ENCODE measurements around the gene POLR2H.

Gene POLR2H

DNA sequence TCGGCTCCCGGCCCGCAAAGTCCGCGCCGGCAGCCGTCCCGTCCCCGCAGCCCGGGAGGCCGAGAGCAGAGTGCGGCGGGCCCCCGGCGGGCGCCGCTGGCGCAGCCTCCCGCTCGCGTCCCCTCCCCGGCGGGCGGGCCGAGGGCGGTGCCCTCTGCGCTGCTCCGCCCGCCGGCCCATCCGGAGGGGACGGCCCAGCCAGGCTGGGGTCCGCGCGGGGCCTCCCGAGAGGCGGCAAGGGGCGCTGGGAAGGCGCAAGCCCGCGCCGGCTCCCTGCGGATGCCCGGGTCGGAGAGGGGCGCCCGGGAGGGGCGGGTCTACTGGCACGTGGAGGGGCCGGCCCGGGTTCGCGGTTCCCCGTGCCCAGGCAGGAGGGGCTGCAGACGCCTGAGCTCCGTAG, at the start of gene POLR2H, which contains the start of gene CLCN2:
POLR2H (plus strand) TSS at position 179 of the 400 bp plus-strand sequence. CDS start 1,783 bp downstream, outside the sequence.
CLCN2 (minus strand) TSS at position 74 of the 400 bp plus-strand sequence. CDS start 126 bp downstream, outside the sequence.
- peak; percentile 33 for DNase-seq

DNA sequence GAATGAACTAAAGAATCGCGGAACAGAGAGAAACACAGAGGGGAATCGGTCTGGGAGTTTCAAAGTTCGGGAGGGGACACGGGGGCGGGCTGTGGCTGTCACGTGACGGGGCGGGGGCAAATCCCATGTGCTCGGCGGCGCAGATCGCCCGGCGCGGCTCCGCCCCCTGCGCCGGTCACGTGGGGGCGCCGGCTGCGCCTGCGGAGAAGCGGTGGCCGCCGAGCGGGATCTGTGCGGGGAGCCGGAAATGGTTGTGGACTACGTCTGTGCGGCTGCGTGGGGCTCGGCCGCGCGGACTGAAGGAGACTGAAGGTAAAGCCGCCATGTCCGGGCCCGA, 47.2 kb upstream of the POLR2H start, which contains the start of gene EIF4G1:
EIF4G1 (plus strand) TSS at position 244 of the 337 bp plus-strand sequence. CDS start 1,191 bp downstream, outside the sequence.
- DNase-seq, result peak; percentile 87

DNA sequence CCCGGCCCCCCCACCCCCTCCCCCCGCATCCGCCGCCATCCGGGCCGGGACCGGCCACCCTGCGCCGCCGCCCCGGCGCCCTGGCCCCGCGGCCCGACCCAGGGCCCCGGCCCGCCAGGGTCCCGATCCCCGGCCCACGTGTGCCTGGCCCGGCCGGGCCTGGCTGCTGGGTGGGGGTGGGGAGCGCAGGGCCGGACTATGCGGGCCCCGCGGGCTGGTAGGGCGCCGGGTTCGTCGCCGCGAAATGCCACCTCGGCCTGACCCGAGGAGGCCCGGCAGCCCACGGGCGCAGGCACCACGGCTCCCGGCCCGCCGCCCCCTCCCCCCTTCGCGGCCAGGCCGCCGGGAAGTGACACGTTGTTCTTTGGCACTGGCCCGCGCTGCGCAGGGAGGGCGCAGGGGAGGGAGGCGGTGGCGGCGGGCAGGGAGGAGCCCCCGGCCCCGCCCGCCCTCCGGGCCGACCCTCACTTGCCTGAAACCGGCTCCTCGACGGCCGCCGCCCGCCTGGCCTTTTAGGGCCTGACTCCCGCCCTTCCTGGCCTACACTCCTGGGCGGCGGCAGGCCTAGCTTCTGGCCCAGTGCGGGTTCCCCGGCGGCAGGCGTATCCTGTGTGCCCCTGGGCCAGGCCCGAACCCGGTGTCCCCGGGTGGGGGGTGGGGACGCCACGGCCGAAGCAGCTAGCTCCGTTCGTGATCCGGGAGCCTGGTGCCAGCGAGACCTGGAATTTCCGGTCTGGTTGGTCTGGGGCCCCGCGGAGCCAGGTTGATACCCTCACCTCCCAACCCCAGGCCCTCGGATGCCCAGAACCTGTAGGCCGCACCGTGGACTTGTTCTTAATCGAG, 46.6 kb upstream of the POLR2H start:
- DNase-seq, result peak; percentile 33

DNA sequence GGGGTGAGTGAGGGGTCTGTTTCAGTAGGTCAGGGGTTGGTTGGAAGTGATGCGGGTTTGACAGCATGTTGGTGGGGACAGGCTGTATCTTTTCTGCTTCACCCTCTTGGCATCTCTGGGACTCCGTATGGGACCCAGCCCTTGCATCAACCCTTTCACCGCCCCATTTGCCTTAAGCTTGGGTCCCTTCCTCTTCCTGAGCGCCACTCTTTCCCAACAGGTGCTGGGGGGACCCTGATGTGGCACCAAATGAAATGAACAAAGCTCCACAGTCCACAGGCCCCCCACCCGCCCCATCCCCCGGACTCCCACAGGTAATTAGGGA, 46.0 kb upstream of the POLR2H start:
- no peak for DNase-seq

DNA sequence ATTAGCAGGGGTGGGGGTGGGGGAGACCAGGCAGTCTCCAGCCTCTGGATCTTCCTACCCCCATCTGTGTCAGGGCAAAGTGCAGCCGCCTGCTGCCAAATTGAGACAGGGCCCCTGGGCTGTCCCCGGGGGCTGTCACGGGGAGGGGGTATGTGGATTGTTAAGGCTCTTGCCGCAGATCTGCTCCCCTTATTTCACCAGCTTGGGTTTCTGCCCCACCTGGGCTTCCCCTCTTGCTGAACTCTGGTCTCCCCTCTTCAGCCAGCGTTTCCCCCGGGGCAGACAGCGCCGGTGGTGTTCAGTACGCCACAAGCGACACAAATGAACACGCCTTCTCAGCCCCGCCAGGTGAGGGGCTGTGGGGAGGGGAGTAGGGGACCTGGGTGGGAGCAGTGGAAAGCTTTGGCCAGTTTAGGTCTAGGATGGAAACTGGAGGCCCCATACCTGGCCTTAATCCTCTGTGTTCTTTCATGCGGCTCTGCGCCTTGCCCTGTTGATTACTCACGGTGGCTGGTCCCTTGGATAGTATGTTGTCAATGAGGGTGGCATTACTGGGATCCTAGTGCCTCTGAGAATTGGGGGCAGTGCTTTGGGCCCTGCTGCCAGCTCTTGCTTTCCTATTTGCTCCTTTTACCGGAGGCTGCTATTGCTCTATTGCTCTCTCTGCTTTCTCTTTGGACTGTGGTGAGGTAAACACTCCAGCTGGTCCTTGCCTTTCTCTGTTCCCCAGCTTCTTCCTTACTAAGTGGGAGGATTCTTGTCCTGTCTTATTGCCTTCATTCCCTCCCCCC, 45.4 kb upstream of the POLR2H start:
- no peak for DNase-seq

DNA sequence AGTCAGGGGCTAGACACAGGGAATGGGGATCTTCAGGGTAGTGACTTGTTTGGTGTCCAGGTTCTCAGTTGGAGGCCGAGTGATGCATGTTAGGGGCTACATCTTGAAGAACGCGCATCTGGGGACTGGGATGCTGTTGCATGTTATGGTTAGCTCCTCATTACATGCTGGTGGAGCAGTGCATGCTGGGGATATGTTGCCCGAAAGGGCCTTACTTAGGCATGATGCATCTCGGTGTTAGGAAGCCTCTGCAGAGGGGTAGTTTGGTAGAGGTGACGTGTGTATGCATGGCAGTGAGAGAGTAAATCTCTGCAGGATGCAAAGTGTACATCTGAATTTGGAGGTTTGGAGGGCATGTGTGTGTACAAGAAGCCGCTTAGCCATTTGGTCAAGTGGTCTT, 44.7 kb upstream of the POLR2H start:
- DNase-seq, result no peak

DNA sequence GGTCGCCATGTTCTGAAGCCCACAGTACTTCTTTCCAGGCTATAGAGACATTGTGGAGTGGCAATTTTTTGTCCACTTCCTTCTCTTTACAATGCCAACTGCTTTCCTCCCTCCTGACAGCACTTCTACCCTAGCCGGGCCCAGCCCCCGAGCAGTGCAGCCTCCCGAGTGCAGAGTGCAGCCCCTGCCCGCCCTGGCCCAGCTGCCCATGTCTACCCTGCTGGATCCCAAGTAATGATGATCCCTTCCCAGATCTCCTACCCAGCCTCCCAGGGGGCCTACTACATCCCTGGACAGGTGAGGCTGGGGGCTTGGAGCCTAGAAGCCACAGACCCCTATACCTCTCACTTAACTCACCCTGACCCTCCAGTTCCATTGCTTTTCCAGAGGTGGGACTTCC, 44.3 kb upstream of the POLR2H start:
- no peak for DNase-seq

DNA sequence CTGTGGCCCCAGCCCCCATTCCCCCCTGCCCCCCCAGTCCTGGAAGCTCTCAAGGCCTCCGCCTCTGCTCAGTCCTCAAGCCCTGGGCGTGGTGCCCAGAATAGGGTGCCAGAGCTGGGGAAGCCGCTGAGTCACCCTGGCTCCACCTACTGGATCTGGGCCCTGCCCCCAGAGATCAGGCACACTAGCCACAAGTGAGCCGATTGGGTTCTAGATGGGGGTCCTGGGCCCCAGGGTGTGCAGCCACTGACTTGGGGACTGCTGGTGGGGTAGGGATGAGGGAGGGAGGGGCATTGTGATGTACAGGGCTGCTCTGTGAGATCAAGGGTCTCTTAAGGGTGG, 41.4 kb upstream of the POLR2H start:
- no peak for DNase-seq

DNA sequence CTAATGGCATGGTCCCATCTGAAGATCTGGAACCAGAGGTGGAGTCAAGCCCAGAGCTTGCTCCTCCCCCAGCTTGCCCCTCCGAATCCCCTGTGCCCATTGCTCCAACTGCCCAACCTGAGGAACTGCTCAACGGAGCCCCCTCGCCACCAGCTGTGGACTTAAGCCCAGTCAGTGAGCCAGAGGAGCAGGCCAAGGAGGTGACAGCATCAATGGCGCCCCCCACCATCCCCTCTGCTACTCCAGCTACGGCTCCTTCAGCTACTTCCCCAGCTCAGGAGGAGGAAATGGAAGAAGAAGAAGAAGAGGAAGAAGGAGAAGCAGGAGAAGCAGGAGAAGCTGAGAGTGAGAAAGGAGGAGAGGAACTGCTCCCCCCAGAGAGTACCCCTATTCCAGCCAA, 39.8 kb upstream of the POLR2H start:
- no peak for DNase-seq

DNA sequence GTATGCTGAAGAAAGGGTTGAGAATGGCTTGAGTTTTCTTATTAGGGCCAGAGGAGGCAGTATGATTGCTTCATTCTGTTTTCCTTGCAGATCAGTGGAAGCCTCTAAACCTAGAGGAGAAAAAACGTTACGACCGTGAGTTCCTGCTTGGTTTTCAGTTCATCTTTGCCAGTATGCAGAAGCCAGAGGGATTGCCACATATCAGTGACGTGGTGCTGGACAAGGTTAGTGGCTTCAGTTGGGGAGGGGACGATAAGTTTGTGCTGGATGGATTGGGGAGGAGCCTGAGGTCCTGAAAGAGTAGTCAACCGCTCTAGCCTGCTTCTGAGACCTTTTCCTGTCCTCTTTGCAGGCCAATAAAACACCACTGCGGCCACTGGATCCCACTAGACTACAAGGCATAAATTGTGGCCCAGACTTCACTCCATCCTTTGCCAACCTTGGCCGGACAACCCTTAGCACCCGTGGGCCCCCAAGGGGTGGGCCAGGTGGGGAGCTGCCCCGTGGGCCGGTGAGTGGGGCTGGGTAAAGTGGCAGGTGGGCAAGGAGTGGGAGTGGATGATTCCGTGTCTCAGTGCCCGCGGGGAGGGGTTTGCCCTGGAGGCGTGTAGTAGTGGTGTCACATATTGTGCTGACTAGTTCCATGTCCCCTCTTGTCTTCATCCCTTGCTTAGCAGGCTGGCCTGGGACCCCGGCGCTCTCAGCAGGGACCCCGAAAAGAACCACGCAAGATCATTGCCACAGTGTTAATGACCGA, 38.6 kb upstream of the POLR2H start:
- no peak for DNase-seq

DNA sequence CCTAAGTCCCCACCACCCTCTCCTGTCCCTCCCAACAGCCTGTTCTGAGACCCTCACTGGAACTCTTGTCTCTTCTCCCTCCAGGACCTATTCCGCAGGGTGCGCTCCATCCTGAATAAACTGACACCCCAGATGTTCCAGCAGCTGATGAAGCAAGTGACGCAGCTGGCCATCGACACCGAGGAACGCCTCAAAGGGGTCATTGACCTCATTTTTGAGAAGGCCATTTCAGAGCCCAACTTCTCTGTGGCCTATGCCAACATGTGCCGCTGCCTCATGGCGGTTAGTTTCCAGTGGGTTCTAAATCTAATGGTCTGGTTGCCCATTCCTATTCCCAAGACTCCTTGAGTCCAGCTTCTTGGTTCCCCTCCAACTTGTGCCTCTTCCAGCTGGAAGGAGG, 37.8 kb upstream of the POLR2H start:
- DNase-seq, result no peak

DNA sequence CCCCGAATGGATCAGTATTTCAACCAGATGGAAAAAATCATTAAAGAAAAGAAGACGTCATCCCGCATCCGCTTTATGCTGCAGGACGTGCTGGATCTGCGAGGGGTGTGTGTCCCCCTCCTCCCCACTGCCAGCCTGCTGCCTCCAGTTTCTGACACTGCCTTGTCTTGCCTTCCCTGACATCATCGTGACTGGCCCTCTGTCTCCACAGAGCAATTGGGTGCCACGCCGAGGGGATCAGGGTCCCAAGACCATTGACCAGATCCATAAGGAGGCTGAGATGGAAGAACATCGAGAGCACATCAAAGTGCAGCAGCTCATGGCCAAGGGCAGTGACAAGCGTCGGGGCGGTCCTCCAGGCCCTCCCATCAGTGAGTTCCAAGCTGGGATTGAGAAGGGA, 36.2 kb upstream of the POLR2H start:
- DNase-seq, result no peak

DNA sequence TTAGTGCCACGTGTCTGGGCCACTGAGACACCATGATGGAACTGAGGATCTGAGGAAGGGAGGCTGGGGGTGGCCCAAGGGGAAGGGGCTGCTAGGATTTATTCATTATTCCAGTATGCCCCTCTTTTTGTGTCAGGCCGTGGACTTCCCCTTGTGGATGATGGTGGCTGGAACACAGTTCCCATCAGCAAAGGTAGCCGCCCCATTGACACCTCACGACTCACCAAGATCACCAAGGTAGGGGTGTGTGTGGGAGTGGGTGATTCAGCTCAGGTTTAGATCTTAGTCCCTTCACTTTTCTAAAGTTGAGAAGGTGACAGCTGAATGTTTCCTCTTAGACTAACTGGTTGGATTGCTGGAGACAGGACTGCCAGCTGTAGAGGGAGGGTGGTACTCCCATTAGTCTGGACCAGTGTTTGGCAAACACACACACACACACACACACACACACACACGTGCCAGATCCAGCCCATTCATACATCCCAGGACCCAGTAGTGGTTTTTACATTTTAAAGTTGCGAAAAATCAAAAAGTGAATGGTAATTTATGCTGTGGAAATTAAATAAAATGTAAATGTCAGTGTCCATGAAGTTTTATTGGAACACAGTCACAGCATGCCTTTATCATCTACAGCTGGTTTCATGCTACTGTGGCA, 35.7 kb upstream of the POLR2H start:
- no peak for DNase-seq

DNA sequence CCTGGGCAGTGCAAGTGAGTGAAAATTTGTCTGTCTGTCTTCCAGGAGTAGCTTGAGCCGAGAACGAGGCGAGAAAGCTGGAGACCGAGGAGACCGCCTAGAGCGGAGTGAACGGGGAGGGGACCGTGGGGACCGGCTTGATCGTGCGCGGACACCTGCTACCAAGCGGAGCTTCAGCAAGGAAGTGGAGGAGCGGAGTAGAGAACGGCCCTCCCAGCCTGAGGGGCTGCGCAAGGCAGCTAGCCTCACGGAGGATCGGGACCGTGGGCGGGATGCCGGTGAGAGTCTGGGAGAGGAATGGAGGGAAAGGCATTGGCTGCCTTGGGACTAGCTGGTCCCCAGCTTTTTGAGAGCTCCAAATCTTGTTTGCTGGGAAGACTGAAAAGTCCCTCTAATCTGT, 34.3 kb upstream of the POLR2H start:
- no peak for DNase-seq

DNA sequence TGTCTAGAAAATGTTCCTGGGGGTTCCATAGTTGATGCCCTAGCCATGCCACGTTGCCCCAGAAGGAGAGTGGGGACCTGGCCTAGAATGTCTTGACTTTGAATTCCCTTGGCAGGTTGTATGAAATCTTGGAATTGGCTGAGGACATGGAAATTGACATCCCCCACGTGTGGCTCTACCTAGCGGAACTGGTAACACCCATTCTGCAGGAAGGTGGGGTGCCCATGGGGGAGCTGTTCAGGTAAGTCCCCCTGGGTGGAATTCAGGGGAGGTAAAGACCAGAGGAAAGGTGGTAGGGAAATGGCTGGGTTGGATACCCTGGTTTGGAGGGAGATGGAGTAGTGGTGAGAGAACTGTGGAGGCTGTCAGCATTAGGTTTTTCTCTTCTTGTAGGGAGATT, 33.0 kb upstream of the POLR2H start:
- DNase-seq, result no peak

DNA sequence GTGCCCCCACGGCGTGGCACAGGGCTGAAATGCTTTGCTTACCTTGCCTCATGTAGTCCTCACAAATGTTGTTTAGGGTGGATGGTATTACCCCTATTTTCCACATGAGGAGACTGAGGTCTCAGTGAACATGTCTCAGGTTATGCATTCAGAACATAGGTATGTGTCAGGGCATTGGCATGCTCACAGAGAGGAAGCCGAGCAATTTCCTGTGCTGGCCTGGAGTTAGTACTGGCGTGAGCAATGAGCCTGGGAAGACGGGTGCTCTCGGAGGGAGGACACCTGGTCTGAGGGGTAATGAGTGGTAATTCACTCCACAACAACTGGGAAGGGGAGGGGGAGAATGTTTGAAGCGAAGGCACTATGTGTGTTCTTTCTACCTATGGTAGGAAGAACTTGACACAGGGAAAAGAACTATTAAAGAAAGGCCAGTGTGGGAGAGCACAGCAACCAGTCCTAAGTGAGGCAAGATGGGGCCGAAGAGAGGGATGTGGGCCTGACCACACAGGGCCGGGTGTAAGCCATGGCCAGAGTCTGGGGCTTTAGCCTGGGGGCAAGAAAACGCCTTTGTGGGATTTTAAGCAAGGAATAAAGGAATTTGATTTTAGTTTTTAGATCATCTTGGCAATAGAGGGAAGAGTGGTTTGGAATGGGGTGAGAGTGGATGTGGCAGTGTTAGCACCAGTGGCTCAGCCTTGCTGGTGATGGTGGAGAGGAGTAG, 29.0 kb upstream of the POLR2H start:
- no peak for DNase-seq

DNA sequence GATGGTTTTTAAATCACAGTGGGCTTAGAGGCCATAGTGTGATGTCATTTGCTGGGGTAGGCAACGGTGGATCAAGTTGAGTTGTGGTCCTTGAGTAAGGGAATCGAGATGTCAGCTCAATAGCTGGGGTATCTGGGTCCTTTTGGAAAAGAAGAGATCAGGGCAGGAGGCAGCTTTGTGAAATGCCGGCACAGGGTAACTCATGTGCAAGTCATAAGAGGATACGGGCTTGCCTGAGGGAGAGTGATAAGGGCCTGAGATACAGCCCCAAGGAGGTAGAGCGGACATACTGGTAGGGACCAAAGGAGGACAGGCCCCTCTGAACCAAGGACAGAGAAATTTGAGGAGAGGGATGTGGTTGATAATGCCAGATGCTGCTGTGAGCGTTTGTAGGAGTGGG, 28.3 kb upstream of the POLR2H start:
- DNase-seq, result no peak

DNA sequence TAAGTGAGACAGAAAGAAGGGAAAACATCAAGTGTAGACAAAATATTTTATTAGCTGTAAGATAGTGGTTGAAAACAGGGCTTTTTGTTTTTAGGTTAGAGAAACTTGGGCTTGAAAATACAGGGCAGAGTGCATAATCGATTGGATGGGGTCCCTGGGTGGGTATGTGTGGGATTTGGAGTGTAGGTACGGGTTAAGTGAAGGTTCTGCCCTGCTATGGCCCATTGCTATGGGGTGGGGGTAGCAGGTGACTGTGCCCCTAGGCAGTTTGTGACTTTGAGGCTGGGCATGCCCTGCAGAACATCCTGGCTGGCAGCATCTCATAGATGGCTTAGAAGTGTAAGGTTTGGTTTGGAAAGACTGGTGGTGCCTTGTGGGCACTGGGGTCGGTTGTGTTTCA, 27.8 kb upstream of the POLR2H start:
- DNase-seq, result no peak

DNA sequence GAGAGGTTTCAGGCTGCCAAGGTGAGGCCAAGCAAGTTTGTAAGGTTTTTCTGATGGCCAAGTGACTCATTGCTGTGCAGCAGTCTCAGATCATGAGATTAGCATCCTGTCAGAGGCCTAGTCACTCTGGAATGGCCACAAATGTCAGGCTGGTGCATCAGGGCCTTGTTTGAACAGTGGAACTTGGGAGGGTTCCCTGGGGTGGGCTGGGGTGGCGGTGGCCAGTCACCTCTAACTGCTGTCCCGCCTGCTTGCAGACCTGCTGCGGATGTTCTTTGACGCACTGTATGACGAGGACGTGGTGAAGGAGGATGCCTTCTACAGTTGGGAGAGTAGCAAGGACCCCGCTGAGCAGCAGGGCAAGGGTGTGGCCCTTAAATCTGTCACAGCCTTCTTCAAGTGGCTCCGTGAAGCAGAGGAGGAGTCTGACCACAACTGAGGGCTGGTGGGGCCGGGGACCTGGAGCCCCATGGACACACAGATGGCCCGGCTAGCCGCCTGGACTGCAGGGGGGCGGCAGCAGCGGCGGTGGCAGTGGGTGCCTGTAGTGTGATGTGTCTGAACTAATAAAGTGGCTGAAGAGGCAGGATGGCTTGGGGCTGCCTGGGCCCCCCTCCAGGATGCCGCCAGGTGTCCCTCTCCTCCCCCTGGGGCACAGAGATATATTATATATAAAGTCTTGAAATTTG, 26.9 kb upstream of the POLR2H start:
- DNase-seq, result no peak

DNA sequence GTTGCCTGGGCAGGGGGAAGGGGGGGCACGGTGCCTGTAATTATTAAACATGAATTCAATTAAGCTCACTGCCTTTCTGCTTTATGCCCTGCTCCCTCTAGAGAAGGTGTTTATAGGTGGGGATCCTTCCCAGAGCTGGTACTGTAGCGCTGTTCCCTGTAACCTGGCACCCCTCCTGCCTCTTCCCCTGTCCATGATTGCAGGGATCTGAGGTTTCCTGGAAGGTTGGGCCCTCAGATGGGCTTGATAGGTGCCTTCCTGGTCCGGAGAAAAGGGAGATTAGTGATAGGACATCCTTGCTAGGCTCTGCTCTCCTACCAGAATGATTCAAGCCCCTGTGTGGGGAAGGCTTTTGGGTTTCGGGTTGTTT, 26.2 kb upstream of the POLR2H start:
- no peak for DNase-seq

DNA sequence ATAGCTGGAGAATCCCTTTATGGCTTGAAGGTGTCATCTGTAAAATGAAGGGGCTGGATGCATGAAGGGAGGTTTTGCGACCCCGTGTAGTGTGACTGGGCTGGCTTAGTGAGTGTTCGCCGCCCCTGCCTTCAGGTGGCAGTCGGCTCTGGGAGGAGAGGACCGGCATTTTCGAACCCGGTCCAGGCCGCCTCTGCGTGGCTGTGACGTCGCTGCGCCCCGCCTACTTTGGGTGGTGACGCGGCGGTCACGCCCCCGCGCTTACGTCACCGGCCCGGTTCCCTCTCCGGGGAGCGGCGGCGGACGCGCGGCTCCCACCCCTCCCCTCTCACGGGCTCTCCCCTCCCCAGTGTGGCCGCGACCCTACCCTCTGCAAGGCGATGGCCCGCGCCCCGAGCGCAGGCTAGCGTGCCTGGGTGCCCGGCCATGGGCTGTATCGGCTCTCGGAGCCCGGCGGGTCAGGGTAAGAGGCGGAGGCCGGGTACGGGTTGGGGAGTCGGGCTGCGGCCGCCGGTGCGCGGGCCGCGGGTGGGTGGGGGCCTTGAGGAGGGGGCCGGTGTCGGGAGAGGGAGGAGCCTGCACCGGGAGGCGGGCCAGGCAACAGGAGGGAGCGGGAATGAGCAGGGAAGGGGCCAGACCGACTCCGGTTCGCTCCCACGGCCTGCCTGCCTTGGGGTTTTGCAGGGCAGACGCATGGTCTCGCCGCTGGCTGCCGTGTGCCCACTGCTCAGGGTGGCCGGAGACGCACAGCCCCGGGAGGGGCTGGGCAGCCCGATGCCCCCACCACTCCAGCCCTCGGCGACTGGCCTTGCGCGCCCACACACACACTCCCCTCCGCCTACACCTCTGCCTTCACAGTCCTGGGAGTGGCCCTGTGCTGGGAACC, 25.6 kb upstream of the POLR2H start:
- DNase-seq, result peak; percentile 81

Data from NCI-H510A treated with DMSO at 0.1 percent for 48 hours (cell line).